GM12878 (cell line): ENCODE results near the gene C3orf49. TPM values are rescaled to one million over a fixed set of nuclear protein-coding genes. Genes with fewer than 3 reads are reported as not detected.

Source experiments
- BHLHE40 ChIP-seq, 2 experiments: fragments of 450-650 bp in 1 of 2; IDR thresholded peaks; 2 replicates each; pipeline ENCODE4 v1.6.1; 2011 to 2017; ENCODE audit warnings: low read depth in 2 of 2, borderline replicate concordance in 1 of 2, improper control_type of control experiment in 1 of 2, low read length in 1 of 2, mild to moderate bottlenecking in 1 of 2
- CEBPB ChIP-seq, 2 experiments: fragments of 150-350 bp in 1 of 2; IDR thresholded peaks; 2 replicates each; pipeline ENCODE4 v1.6.1; 2012 to 2014; ENCODE audit warnings: low read depth in 2 of 2, low read length in 2 of 2, borderline replicate concordance in 1 of 2, inconsistent platforms in 1 of 2
- ESRRA ChIP-seq: IDR thresholded peaks from 2 replicates; pipeline ENCODE4 v1.6.1; 2012; ENCODE audit warnings: mild to moderate bottlenecking, low read length, improper control_type of control experiment
- ETV6 ChIP-seq, 2 experiments: fragments of 450-650 bp in 1 of 2; IDR thresholded peaks in 1 of 2; conservative IDR thresholded peaks in 1 of 2; 2 replicates each; pipeline ENCODE4 v1.6.1; 2014; ENCODE audit warnings: antibody characterized with exemption in 1 of 2, borderline replicate concordance in 1 of 2, low read depth in 1 of 2, mild to moderate bottlenecking in 1 of 2, moderate library complexity in 1 of 2
- GATAD2B ChIP-seq: fragments of 450-650 bp; conservative IDR thresholded peaks from 2 replicates; pipeline ENCODE4 v1.6.1; 2017; ENCODE audit warnings: low read depth, mild to moderate bottlenecking, moderate library complexity
- HCFC1 ChIP-seq: fragments of 150-350 bp; IDR thresholded peaks from 2 replicates; pipeline ENCODE4 v1.6.1; 2014; ENCODE audit warnings: low read length
- HDAC6 ChIP-seq: fragments of 200-600 bp; sonication (generic); IDR thresholded peaks from one replicate; pipeline ENCODE4 v1.8.0; 2017; ENCODE audit warnings: antibody characterized with exemption; ENCODE audit not compliant: unreplicated experiment
- JUND ChIP-seq: IDR thresholded peaks from 2 replicates; pipeline ENCODE4 v1.6.1; 2012; ENCODE audit warnings: low read depth, mild to moderate bottlenecking, low read length, improper control_type of control experiment, moderate library complexity
- NFYB ChIP-seq: IDR thresholded peaks from 2 replicates; pipeline ENCODE4 v1.6.1; 2011; ENCODE audit warnings: low read depth, mild to moderate bottlenecking, low read length, improper control_type of control experiment, moderate library complexity; ENCODE audit not compliant: insufficient read depth
- NR2C1 ChIP-seq: fragments of 450-650 bp; IDR thresholded peaks from 2 replicates; pipeline ENCODE4 v1.6.1; 2017; ENCODE audit warnings: antibody characterized with exemption, mild to moderate bottlenecking, moderate library complexity
- NR2C2 ChIP-seq: IDR thresholded peaks from 2 replicates; pipeline ENCODE4 v1.6.1; 2011; ENCODE audit warnings: borderline replicate concordance, low read depth; ENCODE audit not compliant: control insufficient read depth, insufficient read length
- RAD21 ChIP-seq: IDR thresholded peaks from 2 replicates; pipeline ENCODE4 v1.6.1; 2011; ENCODE audit warnings: mild to moderate bottlenecking, low read depth, low read length, moderate library complexity; ENCODE audit not compliant: insufficient read depth
- RBBP5 ChIP-seq: fragments of 200-600 bp; sonication (generic); conservative IDR thresholded peaks from 2 replicates; pipeline ENCODE4 v1.6.1; 2016
- SP1 ChIP-seq: IDR thresholded peaks from one replicate; pipeline ENCODE4 v1.6.1; 2011; ENCODE audit warnings: low read depth, low read length
- STAT1 ChIP-seq: fragments of 450-650 bp; conservative IDR thresholded peaks from 2 replicates; pipeline ENCODE4 v1.6.1; 2014; ENCODE audit warnings: antibody characterized with exemption, mild to moderate bottlenecking
- STAT3 ChIP-seq: IDR thresholded peaks from 2 replicates; pipeline ENCODE4 v1.6.1; 2011; ENCODE audit warnings: low read depth, low read length, improper control_type of control experiment
- polyA plus RNA-seq, 11 experiments: library from polyadenylated mRNA; depleted of rRNA in 4 of 11; unstranded in 6 of 11; stranded (reverse) in 5 of 11; fragments of >200 nt; fragmentation: Nextera tagmentation in 4 of 11; fragmentation: Illumina TruSeq in 1 of 11; extraction: Ambion mirVana in 4 of 11; extraction: Trizol in 1 of 11; gene quantifications; 1 replicate in 1 of 11; 2 replicates in 10 of 11; pipeline versions ENCODE4 v1.2.1 to v1.2.3, GENCODE V29; 2011 to 2016; ENCODE audit warnings: inconsistent platforms in 2 of 11, missing spikeins in 2 of 11, low read depth in 1 of 11
- total RNA-seq, 4 experiments: library from RNA; depleted of rRNA in 3 of 4; stranded (reverse); fragments of >200 nt in 3 of 4; fragmentation: Illumina TruSeq in 1 of 4; extraction: Trizol in 1 of 4; gene quantifications; 2 replicates each; pipeline versions ENCODE4 v1.2.1 to v1.2.3, GENCODE V29; 2013 to 2021
- TF ChIP-seq, protein P1 (sequence below): IDR thresholded peaks from 2 replicates; pipeline ENCODE4 v1.6.1; 2012; ENCODE audit warnings: low read depth, low read length, improper control_type of control experiment
- TF ChIP-seq, protein P2 (sequence below): fragments of 450-650 bp; IDR thresholded peaks from 2 replicates; pipeline ENCODE4 v1.6.1; 2017; ENCODE audit warnings: low read depth, mild to moderate bottlenecking, moderate library complexity
- TF ChIP-seq, protein P3 (sequence below): fragments of 450-650 bp; conservative IDR thresholded peaks from 2 replicates; pipeline ENCODE4 v1.6.1; 2017; ENCODE audit warnings: mild to moderate bottlenecking, moderate library complexity
- TF ChIP-seq, protein P4 (sequence below): fragments of 450-650 bp; IDR thresholded peaks from 2 replicates; pipeline ENCODE4 v1.6.1; 2016; ENCODE audit warnings: mild to moderate bottlenecking

Gene C3orf49
- total and polyA plus RNA-seq, 10 of the 15 experiments (the other 5 are each of a cell fraction or from before 2014, with no cell fraction given), result 0.21 TPM; not detected in 9

DNA sequence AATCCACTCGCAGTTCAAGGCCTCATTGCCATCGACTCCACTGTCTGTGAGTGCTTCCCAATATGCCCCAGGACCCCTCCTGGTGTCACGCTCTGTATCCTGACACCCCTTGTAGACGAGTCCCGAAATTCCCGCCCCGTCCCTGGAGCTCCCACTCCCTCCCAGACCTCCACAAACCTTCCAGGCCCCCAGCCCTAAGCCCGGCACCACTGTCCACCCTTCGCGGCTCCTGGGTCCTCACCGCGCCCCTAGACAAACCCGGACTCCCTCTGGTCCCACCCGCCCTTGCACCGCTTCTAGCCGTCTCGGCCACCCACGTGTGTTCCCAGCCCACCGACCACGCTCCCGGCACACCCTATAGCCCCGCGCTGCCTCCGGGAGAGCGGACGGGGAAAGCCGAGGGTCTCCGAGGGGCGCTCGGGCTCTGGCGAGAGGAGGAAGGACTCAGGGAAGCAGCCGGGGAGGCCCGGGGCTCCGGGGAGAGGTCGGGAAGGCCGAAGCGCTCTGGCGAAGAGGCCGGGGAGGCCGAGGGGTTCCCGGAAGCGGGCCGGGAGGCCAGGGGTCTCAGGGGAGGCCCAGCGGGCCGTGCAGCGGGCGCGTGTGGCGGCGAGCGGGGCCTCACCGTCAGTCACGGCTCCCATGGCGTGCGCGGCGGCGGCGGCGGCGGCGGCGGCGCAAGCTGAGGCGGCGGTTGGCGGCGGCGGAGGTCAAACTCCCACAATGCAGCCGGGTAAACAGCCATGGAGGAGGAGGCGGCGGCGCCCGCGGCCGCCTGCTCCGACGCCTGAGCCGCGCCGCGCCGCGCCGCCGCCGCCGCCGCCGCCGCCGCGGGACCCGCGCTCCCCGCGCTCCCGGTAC is 44.3 kb downstream of the C3orf49 start, which contains the start of the genes ATXN7 and THOC7 (continued):
- TF ChIP-seq, protein P1, sequence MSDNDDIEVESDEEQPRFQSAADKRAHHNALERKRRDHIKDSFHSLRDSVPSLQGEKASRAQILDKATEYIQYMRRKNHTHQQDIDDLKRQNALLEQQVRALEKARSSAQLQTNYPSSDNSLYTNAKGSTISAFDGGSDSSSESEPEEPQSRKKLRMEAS, result peak; percentile 41
- TF ChIP-seq ETV6 (conservative IDR thresholded peaks at IDR 0.05 in 1 of 2, IDR thresholded peaks at IDR 0.05 in 1 of 2; ENCODE audit: borderline replicate concordance in 1 of 2, low read depth in 1 of 2) (no peak), BHLHE40 (IDR thresholded peaks at IDR 0.05; ENCODE audit: borderline replicate concordance in 1 of 2, low read depth in 2 of 2, low read length in 1 of 2) (peak in 1 of 2 experiments; percentile 76; a peak in 2 of 4 replicates), NFYB (no peak), HCFC1 (no peak), NR2C2 (no peak), GATAD2B (peak; percentile 96), RAD21 (no peak), RBBP5 (no peak), CEBPB (IDR thresholded peaks at IDR 0.05; ENCODE audit: borderline replicate concordance in 1 of 2, low read depth in 2 of 2, low read length in 2 of 2) (no peak), ESRRA (no peak), NR2C1 (peak; percentile 73), JUND (no peak), SP1 (no peak), HDAC6 (no peak), STAT3 (no peak), STAT1 (no peak)
- TF ChIP-seq, protein P2, sequence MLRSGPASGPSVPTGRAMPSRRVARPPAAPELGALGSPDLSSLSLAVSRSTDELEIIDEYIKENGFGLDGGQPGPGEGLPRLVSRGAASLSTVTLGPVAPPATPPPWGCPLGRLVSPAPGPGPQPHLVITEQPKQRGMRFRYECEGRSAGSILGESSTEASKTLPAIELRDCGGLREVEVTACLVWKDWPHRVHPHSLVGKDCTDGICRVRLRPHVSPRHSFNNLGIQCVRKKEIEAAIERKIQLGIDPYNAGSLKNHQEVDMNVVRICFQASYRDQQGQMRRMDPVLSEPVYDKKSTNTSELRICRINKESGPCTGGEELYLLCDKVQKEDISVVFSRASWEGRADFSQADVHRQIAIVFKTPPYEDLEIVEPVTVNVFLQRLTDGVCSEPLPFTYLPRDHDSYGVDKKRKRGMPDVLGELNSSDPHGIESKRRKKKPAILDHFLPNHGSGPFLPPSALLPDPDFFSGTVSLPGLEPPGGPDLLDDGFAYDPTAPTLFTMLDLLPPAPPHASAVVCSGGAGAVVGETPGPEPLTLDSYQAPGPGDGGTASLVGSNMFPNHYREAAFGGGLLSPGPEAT, result no peak
- TF ChIP-seq, protein P3, sequence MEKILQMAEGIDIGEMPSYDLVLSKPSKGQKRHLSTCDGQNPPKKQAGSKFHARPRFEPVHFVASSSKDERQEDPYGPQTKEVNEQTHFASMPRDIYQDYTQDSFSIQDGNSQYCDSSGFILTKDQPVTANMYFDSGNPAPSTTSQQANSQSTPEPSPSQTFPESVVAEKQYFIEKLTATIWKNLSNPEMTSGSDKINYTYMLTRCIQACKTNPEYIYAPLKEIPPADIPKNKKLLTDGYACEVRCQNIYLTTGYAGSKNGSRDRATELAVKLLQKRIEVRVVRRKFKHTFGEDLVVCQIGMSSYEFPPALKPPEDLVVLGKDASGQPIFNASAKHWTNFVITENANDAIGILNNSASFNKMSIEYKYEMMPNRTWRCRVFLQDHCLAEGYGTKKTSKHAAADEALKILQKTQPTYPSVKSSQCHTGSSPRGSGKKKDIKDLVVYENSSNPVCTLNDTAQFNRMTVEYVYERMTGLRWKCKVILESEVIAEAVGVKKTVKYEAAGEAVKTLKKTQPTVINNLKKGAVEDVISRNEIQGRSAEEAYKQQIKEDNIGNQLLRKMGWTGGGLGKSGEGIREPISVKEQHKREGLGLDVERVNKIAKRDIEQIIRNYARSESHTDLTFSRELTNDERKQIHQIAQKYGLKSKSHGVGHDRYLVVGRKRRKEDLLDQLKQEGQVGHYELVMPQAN, result peak; percentile 68
- TF ChIP-seq, protein P4, sequence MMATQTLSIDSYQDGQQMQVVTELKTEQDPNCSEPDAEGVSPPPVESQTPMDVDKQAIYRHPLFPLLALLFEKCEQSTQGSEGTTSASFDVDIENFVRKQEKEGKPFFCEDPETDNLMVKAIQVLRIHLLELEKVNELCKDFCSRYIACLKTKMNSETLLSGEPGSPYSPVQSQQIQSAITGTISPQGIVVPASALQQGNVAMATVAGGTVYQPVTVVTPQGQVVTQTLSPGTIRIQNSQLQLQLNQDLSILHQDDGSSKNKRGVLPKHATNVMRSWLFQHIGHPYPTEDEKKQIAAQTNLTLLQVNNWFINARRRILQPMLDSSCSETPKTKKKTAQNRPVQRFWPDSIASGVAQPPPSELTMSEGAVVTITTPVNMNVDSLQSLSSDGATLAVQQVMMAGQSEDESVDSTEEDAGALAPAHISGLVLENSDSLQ, result no peak
